CD14-positive monocyte (primary cell): Measurements from ENCODE around the gene PCBP3. TPM values are rescaled to one million over a fixed set of nuclear protein-coding genes. Genes with fewer than 3 reads are reported as not detected.

Experiments used
- DNase-seq, 3 donors: peaks; one replicate each; pipeline ENCODE4 v3.0.0-alpha.2; 2011 to 2022
- H2AFZ ChIP-seq: 2 replicates; pipeline ENCODE4 v1.6.0; 2012; ENCODE audit warnings: mild to moderate bottlenecking, low read depth, low read length, inconsistent platforms; ENCODE audit not compliant: insufficient read depth, poor library complexity, severe bottlenecking
- H3K27ac ChIP-seq, 2 donors: 1 replicate in 1 of 2; 2 replicates in 1 of 2; pipeline ENCODE4 v1.5.1; 2012 to 2013; ENCODE audit warnings: low read length in 2 of 2, control low read depth in 1 of 2, inconsistent platforms in 1 of 2, low read depth in 1 of 2, mild to moderate bottlenecking in 1 of 2
- H3K27me3 ChIP-seq, 2 donors: one replicate each; pipeline versions ENCODE4 v1.6.0 to v1.6.1; 2011 to 2013; ENCODE audit warnings: low read length in 2 of 2; ENCODE audit not compliant: control insufficient read depth in 2 of 2, insufficient read depth in 2 of 2
- H3K36me3 ChIP-seq, 2 donors: replicated peaks in 1 of 2; 1 replicate in 1 of 2; 2 replicates in 1 of 2; pipeline versions ENCODE4 v1.5.1 to v1.6.1; 2012 to 2013; ENCODE audit warnings: low read length in 2 of 2, control low read depth in 1 of 2, inconsistent platforms in 1 of 2, mild to moderate bottlenecking in 1 of 2; ENCODE audit not compliant: insufficient read depth in 2 of 2, control insufficient read depth in 1 of 2
- H3K4me1 ChIP-seq, 2 donors: 1 replicate in 1 of 2; 2 replicates in 1 of 2; pipeline versions ENCODE4 v1.5.1 to v1.6.1; 2012 to 2013; ENCODE audit warnings: low read length in 2 of 2, control low read depth in 1 of 2, inconsistent platforms in 1 of 2, mild to moderate bottlenecking in 1 of 2, moderate library complexity in 1 of 2; ENCODE audit not compliant: insufficient read depth in 2 of 2, control insufficient read depth in 1 of 2
- H3K4me2 ChIP-seq: replicated peaks from 2 replicates; pipeline ENCODE3; 2012; ENCODE audit warnings: low read length, moderate library complexity, mild to moderate bottlenecking; ENCODE audit not compliant: poor library complexity, severe bottlenecking; ENCODE audit errors: extremely low read depth
- H3K4me3 ChIP-seq, 3 experiments: fragments of 200-600 bp in 1 of 3; sonication (generic) in 1 of 3; replicated peaks in 1 of 3; 1 replicate in 2 of 3; 2 replicates in 1 of 3; pipeline ENCODE4 v1.5.1; 2011 to 2013; ENCODE audit warnings: low read length in 3 of 3, mild to moderate bottlenecking in 3 of 3, control low read depth in 2 of 3, low read depth in 2 of 3, inconsistent platforms in 1 of 3, moderate library complexity in 1 of 3
- H3K79me2 ChIP-seq: 2 replicates; pipeline ENCODE4 v1.6.0; 2012; ENCODE audit warnings: mild to moderate bottlenecking, control low read depth, inconsistent platforms, low read length, moderate library complexity; ENCODE audit not compliant: insufficient read depth
- H3K9ac ChIP-seq: 2 replicates; pipeline ENCODE4 v1.6.0; 2017; ENCODE audit warnings: low read length, mild to moderate bottlenecking; ENCODE audit not compliant: insufficient read depth, poor library complexity, severe bottlenecking
- H3K9me3 ChIP-seq, 2 donors: replicated peaks in 1 of 2; 1 replicate in 1 of 2; 2 replicates in 1 of 2; pipeline versions ENCODE4 v1.5.1 to v1.6.1; 2012 to 2013; ENCODE audit warnings: low read length in 2 of 2, control low read depth in 1 of 2; ENCODE audit not compliant: control insufficient read depth in 1 of 2, insufficient read depth in 1 of 2
- H4K20me1 ChIP-seq: 2 replicates; pipeline ENCODE4 v1.6.0; 2012; ENCODE audit warnings: mild to moderate bottlenecking, low read length, control low read depth, moderate library complexity; ENCODE audit not compliant: insufficient read depth
- H3K27ac Mint-ChIP-seq, 7 donors: one replicate each; pipeline ENCODE4 v1.8.0; 2020; ENCODE audit warnings: mild to moderate bottlenecking in 7 of 7, mixed read lengths in 7 of 7, moderate library complexity in 6 of 7, inconsistent platforms in 2 of 7
- H3K27me3 Mint-ChIP-seq, 3 donors: one replicate each; pipeline ENCODE4 v1.8.0; 2021 to 2022; ENCODE audit warnings: low read depth in 3 of 3, mild to moderate bottlenecking in 3 of 3, mixed read lengths in 3 of 3, moderate library complexity in 3 of 3, inconsistent platforms in 1 of 3
- H3K36me3 Mint-ChIP-seq, 2 donors: one replicate each; pipeline ENCODE4 v1.8.0; 2020; ENCODE audit warnings: mixed read lengths in 2 of 2, inconsistent platforms in 1 of 2, mild to moderate bottlenecking in 1 of 2
- H3K4me1 Mint-ChIP-seq: one replicate; pipeline ENCODE4 v1.8.0; 2020; ENCODE audit warnings: mild to moderate bottlenecking, mixed read lengths
- H3K4me3 Mint-ChIP-seq, 2 donors: one replicate each; pipeline ENCODE4 v1.8.0; 2020; ENCODE audit warnings: mild to moderate bottlenecking in 2 of 2, mixed read lengths in 2 of 2, moderate library complexity in 1 of 2
- H3K9me3 Mint-ChIP-seq, 7 donors: one replicate each; pipeline ENCODE4 v1.8.0; 2020 to 2022; ENCODE audit warnings: mixed read lengths in 7 of 7, mild to moderate bottlenecking in 6 of 7, moderate library complexity in 6 of 7, inconsistent platforms in 2 of 7
- CTCF ChIP-seq: fragments of 200-600 bp; IDR thresholded peaks from one replicate; pipeline ENCODE4 v1.8.0; 2022; ENCODE audit warnings: antibody characterized with exemption, mild to moderate bottlenecking
- WGBS: methylation state at CpG from one replicate; pipeline ENCODE4 v1.1.5; 2013; ENCODE audit warnings: missing lambda C conversion rate; ENCODE audit not compliant: insufficient coverage; 5-methylcytosine and 5-hydroxymethylcytosine counted together
- intact Hi-C, 2 donors: fragments of 100-400 bp; cut with micrococcal nuclease; formaldehyde crosslinking; loops; one replicate each; pipeline versions ENCODE4 v1.15.0 to v1.15.1; 2023
- polyA plus RNA-seq, 3 donors: library from polyadenylated mRNA; depleted of rRNA in 1 of 3; unstranded in 2 of 3; stranded (reverse) in 1 of 3; fragments of 300-500 nt in 2 of 3; fragments of >200 nt in 1 of 3; fragmentation: Illumina TruSeq in 2 of 3; gene quantifications; 1 replicate in 2 of 3; 2 replicates in 1 of 3; pipeline ENCODE4 v1.2.3, GENCODE V29; 2012 to 2021

The PCBP3 gene
- polyA plus RNA-seq, 3 donors = 0.34 to 0.49 TPM; not detected in 1

GRCh38 chr21:45818904-45819285, 175.4 kb downstream of the PCBP3 start:
- peak overlapping the region in 1 of 2 donors; percentile 69 for H3K27ac ChIP-seq
- no peaks in the 10 kb centered on the region for H3K27me3 Mint-ChIP-seq

GRCh38 chr21:45819478-45820170, 176.1 kb downstream of the PCBP3 start:
- no peak overlapping the region for H3K4me3 ChIP-seq
- H3K9ac ChIP-seq = peak overlapping the region; percentile 21
- Mint-ChIP-seq H3K36me3 (no peaks in the 10 kb centered on the region), H3K4me1 (peaks cover 29% of the 10 kb centered on the region), H3K27ac (peak overlapping the region; percentile 31 to 89 (median 70)), H3K9me3 (no peaks in the 10 kb centered on the region), H3K27me3 (no peaks in the 10 kb centered on the region), H3K4me3 (no peak overlapping the region)
- peak overlapping the region; percentile 21 for H2AFZ ChIP-seq
- no peaks in the 10 kb centered on the region for H3K36me3 ChIP-seq
- peak overlapping the region in 1 of 2 donors; percentile 53 for H3K27ac ChIP-seq
- no peak for TF ChIP-seq CTCF
- WGBS = 85% methylated on average over 12 of the region's 18 CpGs
- DNase-seq = peak in 1 of 3 donors; percentile 7
- H3K27me3 ChIP-seq = no peaks in the 10 kb centered on the region
- H3K79me2 ChIP-seq = no peaks in the 10 kb centered on the region
- peaks cover 24 to 27% of the 10 kb centered on the region in 2 donors for H3K4me1 ChIP-seq
- H3K4me2 ChIP-seq = no peak overlapping the region
- H3K9me3 ChIP-seq = no peaks in the 10 kb centered on the region
- no peaks in the 10 kb centered on the region for H4K20me1 ChIP-seq
- intact Hi-C loops = loop anchor here (2.0 to 5.0 kb wide), 9 partner anchors 175 to 867 kb away; no protein-coding TSS in a partner anchor

More at GRCh38 chr21:45818904-45819285, 175.4 kb downstream of the PCBP3 start:
- no peak for TF ChIP-seq CTCF
- H3K9ac ChIP-seq = peak overlapping the region; percentile 4
- H3K27me3 ChIP-seq = no peaks in the 10 kb centered on the region
- intact Hi-C loops = loop anchor here (2.0 to 5.0 kb wide), 5 partner anchors 174 to 852 kb away; no protein-coding TSS in a partner anchor
- no peak overlapping the region for H3K4me3 ChIP-seq
- H3K9me3 Mint-ChIP-seq = no peaks in the 10 kb centered on the region
- H2AFZ ChIP-seq = peak overlapping the region; percentile 17
- H3K9me3 ChIP-seq = no peaks in the 10 kb centered on the region
- peaks cover 29% of the 10 kb centered on the region for H3K4me1 Mint-ChIP-seq
- no peaks in the 10 kb centered on the region for H3K79me2 ChIP-seq
- H3K36me3 Mint-ChIP-seq = no peaks in the 10 kb centered on the region
- 19% methylated on average over 3 of the region's 8 CpGs for WGBS
- peak overlapping the region; percentile 5 for H3K4me2 ChIP-seq
- peak overlapping the region in 6 of 7 donors; percentile 52 to 89 (median 77) for H3K27ac Mint-ChIP-seq
- H3K4me1 ChIP-seq = peaks cover 24 to 27% of the 10 kb centered on the region in 2 donors
- H3K4me3 Mint-ChIP-seq = peak overlapping the region in 1 of 2 donors; percentile 12
- DNase-seq = peak; percentile 58 to 84 (median 72)
- no peaks in the 10 kb centered on the region for H4K20me1 ChIP-seq
- H3K36me3 ChIP-seq = no peaks in the 10 kb centered on the region
